Activated T-helper 1 cell treated with anti-CD3 and anti-CD28 coated beads, Interleukin-2, amount 50 U/mL, for 16 hours (primary cell): ENCODE data around the gene MID1.

Source experiments
- DNase-seq, 2 donors: peaks; one replicate each; pipeline ENCODE4 v3.0.0-alpha.2; 2020; ENCODE audit warnings: low read depth in 1 of 2, low spot score in 1 of 2

Gene MID1

GRCh38 chrX:10533696-10534365 lies 86.6 kb downstream of the MID1 start:
- no peak for DNase-seq

GRCh38 chrX:10531927-10532326 lies 88.5 kb downstream of the MID1 start:
- DNase-seq, result no peak

DNA sequence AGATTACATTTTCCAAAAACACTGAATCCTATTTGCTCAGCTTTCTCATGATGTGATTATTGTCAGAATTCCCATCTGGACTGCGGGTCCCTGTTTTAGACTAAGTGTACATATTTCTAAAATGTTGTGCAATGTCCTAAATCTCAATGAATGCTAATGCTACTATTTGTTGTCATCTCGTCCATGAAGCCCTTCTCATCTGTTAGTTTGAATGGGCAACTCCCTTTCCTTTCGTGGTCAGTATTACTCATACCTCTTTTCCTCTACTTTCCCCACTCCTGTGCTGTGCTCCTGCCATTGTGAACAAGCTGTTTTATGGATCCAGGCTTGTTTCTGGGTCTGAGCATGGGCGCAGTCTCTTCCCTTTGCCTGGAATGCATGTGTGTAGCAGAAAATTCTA lies 91.0 kb downstream of the MID1 start:
- DNase-seq, result no peak

DNA sequence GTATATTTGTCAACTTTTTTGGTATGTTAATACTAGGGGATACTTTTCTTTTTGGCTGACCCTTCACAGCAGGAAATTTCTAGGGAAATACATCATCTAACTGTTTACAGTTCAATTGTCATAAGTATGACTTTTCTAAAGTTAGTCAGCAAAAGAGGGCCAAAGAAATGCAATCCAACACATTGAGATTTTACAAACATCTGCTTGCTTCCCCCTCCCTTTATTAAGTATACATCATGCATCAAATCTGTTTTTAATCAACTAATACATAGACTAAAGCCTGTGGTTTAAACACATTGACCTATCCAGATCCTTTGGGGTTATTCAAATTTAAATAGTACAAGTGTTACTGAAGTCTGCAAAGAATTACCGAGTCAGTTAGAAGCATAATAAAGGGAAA lies 93.9 kb downstream of the MID1 start:
- no peak for DNase-seq

- DNase-seq, result no peak
These were observed 94.8 kb downstream of the MID1 start for GRCh38 chrX:10525381-10526120.

DNA sequence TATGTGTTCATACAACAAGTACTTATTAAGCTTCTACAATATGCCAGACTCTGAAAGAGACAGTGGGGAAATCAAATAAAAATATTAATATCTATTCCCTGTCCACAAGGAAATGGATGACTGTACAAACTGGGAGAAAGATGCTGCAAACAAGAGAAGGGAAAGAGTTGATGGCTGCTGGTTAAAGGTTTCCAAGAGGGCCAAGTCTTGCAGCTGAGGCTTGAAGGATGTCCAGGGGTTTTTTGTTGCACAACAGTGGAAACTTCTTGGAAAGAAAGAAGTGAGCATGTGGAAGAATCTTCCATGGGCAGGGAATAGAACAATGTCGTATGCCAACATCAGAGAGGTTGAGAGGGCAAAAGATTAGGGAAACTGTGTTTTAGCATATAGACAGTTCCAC lies 95.8 kb downstream of the MID1 start:
- DNase-seq, result no peak

- DNase-seq, result no peak
These were observed 100.6 kb downstream of the MID1 start for GRCh38 chrX:10519761-10520160.

- no peak for DNase-seq
These were observed 101.1 kb downstream of the MID1 start for GRCh38 chrX:10519278-10519677.

DNA sequence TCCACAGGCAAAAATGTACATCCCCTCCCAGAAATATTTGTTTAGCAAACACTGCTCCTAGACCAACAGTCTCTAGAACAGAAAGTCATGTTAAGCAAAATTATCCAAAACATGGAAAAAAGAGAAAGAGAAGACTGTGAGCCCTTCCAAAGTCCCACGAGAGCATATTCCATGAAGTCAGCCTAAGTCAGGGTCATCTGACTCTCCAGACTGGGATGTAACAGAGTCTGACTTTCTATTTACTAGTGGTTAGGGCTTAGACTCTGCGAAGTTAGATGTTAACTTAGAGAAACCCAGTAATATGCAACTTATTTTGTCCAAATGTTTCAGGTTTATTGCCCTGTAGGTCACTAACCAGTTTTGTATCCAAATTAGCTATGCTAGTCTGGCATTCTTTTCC lies 102.3 kb downstream of the MID1 start:
- no peak for DNase-seq

DNA sequence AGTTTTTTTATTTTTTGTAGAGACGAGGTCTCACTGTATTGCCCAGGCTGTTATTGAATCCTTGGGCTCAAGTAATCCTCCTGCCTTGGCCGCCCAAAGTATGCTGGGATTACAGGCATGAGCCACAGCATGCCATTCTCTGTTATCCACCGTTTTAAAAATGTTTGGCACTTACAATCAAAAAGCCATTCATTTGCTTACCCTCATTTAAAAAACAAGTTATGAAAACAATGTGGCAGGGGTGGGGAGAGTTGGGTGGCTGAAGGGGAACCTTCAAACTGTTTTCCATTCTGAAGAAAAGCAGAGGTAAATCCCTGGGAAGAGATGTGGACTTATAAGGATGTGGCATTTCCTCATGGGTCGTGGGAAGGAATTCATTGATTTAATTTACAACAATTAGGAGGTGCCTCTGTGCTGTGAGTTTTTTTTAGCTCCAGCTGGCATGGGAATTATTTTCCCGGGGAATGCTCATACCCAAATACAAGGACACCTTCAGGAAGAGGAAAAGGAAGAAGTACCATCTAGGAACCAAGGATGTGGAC lies 103.5 kb downstream of the MID1 start:
- no peak for DNase-seq

- no peak for DNase-seq
These were observed 105.5 kb downstream of the MID1 start for GRCh38 chrX:10514891-10515290.

GRCh38 chrX:10513974-10514373 lies 106.4 kb downstream of the MID1 start:
- DNase-seq, result no peak

GRCh38 chrX:10512741-10513140 lies 107.6 kb downstream of the MID1 start:
- no peak for DNase-seq

- no peak for DNase-seq
These were observed 108.1 kb downstream of the MID1 start for GRCh38 chrX:10512258-10512657.

GRCh38 chrX:10509397-10509796 lies 111.0 kb downstream of the MID1 start:
- no peak for DNase-seq

DNA sequence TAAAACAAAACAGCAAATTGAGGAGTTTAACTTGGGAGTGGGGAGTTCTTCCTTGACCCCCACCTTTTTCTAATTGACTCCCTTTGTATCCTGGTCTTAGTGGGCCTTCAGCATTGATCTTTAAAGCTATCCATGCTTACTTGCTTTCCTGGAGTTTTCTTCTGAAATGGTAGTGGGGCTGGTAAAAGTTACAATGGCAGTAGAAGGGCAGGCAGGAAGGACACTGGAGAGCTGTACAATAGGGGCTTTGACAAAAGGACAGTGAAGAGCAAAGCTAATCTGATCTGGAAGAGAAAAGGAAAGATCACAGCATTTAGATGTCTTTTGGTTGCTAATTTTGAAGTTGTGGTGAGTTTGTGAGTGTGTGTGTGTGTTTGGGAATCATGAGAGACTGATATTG lies 111.5 kb downstream of the MID1 start:
- DNase-seq, result no peak

GRCh38 chrX:10507876-10508275 lies 112.5 kb downstream of the MID1 start:
- DNase-seq, result no peak

GRCh38 chrX:10507181-10507580 lies 113.2 kb downstream of the MID1 start:
- no peak for DNase-seq

- no peak for DNase-seq
These were observed 113.6 kb downstream of the MID1 start for GRCh38 chrX:10506781-10507180.

DNA sequence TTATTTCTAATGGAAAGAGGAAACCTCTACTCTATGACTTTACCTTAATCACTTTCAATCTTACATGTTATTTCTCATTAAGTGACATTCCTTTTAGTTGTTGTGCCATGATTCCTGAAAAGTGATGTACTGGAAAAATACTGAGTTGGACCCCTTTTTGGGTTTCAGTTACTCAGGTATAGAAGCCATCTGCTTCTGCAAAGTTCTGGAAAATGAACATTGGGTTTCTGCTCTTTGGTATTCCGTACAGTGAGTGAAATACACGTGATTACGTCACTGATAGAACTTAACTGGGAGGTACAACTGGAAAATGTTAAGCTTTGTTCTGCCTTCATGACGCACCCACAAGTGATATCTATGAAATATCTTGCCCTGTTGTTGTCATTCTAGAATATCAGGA lies 114.7 kb downstream of the MID1 start:
- no peak for DNase-seq

DNA sequence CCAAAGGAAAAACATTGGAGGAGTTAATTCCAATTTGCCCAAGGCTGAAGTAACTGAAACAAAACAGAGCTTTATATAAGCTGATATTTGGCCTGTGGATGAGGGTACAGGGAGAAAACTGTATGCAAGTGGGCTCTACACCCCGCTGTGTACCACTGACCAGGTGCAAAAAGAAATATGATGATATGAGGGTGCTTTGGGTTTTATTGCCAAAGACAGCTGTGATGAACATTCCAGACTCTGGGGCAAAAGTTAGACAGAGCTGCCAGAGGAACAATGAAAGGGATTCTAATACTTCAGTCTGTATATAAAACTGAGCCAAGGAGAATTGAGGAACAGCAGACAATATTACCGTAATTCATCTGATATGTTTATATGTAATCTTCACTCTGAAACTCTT lies 117.4 kb downstream of the MID1 start:
- DNase-seq, result no peak

DNA sequence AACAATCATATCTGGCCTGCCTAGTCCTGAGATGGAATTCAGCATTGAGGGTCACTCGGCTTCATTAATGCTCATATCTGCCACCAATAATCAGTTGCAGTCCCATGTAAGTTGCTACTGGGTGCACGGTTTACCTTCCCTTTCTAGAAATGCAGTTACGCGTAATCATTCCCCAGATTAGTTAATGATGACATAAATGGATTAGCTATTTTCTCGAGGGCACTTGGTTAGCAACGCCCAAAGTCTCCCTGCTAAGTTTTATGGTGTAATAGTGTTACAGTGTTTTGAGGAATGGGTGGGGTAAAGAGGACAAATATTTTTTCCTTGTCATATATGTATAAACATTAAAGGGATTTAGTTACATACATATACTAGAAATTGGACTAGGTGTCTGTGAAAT lies 118.8 kb downstream of the MID1 start:
- no peak for DNase-seq
